GM12891 (cell line): ENCODE data around the gene SYNPO2.

Experiments
- PAX5 ChIP-seq: IDR thresholded peaks from 2 replicates; pipeline ENCODE4 v1.6.1; 2011; ENCODE audit warnings: low read length, moderate library complexity, mild to moderate bottlenecking; ENCODE audit not compliant: insufficient read depth, severe bottlenecking
- POLR2A ChIP-seq: IDR thresholded peaks from 2 replicates; pipeline ENCODE4 v1.6.1; 2011; ENCODE audit warnings: low read depth, low read length, control low read depth
- POLR2AphosphoS5 ChIP-seq: IDR thresholded peaks from 2 replicates; pipeline ENCODE4 v1.6.1; 2011; ENCODE audit warnings: low read depth, low read length, control low read depth
- SPI1 ChIP-seq: IDR thresholded peaks from 2 replicates; pipeline ENCODE4 v1.6.1; 2011; ENCODE audit warnings: low read depth, low read length, control low read depth
- TAF1 ChIP-seq: IDR thresholded peaks from 2 replicates; pipeline ENCODE4 v1.6.1; 2011; ENCODE audit warnings: low read depth, low read length, control low read depth

GRCh38 chr4:118983831-118984230, 95.2 kb downstream of the SYNPO2 start:
- TF ChIP-seq POLR2AphosphoS5, result no peak
- TF ChIP-seq TAF1, result no peak
- TF ChIP-seq PAX5, result no peak
- TF ChIP-seq POLR2A, result no peak
- no peak for TF ChIP-seq SPI1
